ENCODE results near the gene AOC1. TPM values are rescaled to one million over a fixed set of nuclear protein-coding genes. Genes with fewer than 3 reads are reported as not detected.

The AOC1 gene
- total RNA-seq, 4 donors from 2014 or later = 0.26 to 0.55 (median 0.29) TPM; not detected in 1

DNA sequence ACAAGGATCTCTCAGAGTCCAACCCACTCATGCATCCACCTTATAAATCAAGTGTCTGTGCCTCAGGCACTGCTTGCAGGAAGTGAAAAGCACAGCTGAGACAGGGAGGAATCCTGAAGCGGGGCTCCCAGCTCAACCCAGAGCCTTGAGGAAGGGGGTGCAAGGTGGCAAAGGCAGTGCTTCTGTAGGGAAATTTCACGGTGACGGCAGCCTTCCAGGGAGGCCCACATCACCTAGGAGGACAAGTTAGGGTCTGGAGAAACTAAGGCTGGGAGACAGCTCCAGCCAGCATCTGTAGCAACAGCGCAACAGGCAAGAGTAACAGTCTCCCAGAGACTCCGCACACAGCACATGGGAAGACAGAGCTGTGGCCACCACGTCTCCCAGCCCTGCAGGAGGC, 2.7 kb downstream of the AOC1 start:
- H3K4me3 ChIP-seq = no peak overlapping the region
- H3K9me3 ChIP-seq = no peaks in the 10 kb centered on the region
- H3K36me3 ChIP-seq = no peaks in the 10 kb centered on the region
- no peaks in the 10 kb centered on the region for H3K4me1 ChIP-seq
- no peak for DNase-seq
- no peaks in the 10 kb centered on the region for H3K27me3 ChIP-seq
- intact Hi-C loops (cut with DNase I; ENCODE audit: low total_unique reads) = no loop called here
- H3K27ac ChIP-seq = no peak overlapping the region
- TF ChIP-seq POLR2A (IDR thresholded peaks at IDR 0.05) = no peak
- TF ChIP-seq, protein P1, sequence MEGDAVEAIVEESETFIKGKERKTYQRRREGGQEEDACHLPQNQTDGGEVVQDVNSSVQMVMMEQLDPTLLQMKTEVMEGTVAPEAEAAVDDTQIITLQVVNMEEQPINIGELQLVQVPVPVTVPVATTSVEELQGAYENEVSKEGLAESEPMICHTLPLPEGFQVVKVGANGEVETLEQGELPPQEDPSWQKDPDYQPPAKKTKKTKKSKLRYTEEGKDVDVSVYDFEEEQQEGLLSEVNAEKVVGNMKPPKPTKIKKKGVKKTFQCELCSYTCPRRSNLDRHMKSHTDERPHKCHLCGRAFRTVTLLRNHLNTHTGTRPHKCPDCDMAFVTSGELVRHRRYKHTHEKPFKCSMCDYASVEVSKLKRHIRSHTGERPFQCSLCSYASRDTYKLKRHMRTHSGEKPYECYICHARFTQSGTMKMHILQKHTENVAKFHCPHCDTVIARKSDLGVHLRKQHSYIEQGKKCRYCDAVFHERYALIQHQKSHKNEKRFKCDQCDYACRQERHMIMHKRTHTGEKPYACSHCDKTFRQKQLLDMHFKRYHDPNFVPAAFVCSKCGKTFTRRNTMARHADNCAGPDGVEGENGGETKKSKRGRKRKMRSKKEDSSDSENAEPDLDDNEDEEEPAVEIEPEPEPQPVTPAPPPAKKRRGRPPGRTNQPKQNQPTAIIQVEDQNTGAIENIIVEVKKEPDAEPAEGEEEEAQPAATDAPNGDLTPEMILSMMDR (IDR thresholded peaks at IDR 0.05) = no peak

DNA sequence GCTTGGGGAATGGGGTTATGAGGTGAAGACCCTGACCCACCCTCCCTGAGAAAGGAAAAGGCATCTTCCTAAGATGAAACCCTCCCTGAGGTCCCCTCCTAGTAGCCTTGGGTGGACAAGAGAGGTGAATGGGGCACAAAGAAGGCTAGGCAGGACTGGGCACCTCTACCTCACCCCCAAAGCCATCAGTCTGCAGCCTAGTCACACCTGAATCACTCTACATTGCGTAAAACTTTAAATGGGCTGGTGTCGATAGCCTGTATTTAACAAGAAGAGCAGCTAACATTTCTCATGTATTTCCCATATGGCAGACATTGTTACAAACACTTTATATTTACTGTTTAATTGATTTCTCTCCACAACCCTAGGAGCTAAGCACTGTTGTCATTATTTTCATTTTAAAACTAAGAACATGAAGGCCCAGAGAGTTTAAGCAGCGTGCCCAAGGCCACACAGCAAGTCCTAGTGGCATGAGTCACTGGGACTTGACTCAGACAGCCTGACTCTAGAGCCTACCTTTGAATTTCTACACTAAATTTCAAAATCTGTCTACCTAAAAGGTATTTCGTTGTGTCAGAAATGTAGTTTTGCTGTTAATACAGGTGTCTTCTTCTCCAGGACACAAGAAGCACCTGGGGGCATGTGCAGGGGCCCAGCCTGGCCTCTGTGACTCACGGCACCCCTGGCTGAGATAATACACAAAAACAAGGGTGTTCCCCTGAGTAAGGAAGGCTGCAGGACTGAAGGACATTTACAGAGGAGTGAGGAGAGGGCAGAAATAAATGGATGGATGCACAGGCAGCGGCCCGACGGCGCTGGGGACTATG, 3.4 kb downstream of the AOC1 start:
- Histone ChIP-seq H3K4me3 (no peak overlapping the region), H3K4me1 (no peaks in the 10 kb centered on the region), H3K27me3 (no peaks in the 10 kb centered on the region), H3K36me3 (no peaks in the 10 kb centered on the region), H3K9me3 (no peaks in the 10 kb centered on the region), H3K27ac (no peak overlapping the region)
- intact Hi-C loops (cut with DNase I; ENCODE audit: low total_unique reads) = no loop called here
- no peak for DNase-seq
- TF ChIP-seq, protein P1 (IDR thresholded peaks at IDR 0.05) = no peak
- no peak for TF ChIP-seq POLR2A (IDR thresholded peaks at IDR 0.05)

DNA sequence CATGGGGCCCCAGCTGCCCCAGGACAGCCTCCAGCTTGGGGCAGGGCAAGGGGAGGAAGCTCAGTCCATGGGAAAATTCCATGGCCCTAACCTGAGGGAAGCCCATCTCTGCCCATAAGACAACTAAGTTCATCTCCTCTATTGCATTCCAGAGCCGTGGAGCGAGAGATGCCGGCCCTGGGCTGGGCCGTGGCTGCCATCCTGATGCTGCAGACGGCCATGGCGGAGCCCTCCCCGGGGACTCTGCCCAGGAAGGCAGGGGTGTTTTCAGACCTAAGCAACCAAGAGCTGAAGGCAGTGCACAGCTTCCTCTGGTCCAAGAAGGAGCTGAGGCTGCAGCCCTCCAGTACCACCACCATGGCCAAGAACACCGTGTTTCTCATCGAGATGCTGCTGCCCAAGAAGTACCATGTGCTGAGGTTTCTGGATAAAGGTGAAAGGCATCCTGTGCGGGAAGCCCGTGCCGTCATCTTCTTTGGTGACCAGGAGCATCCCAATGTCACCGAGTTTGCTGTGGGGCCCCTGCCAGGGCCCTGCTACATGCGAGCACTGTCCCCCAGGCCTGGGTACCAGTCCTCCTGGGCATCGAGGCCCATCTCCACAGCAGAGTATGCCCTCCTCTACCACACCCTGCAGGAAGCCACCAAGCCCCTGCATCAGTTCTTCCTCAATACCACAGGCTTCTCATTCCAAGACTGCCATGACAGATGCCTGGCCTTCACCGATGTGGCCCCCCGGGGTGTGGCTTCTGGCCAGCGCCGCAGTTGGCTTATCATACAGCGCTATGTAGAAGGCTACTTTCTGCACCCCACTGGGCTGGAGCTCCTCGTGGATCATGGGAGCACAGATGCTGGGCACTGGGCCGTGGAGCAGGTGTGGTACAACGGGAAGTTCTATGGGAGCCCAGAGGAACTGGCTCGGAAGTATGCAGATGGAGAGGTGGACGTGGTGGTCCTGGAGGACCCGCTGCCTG, 4.3 kb downstream of the AOC1 start:
- no peaks in the 10 kb centered on the region for H3K9me3 ChIP-seq
- no peak for DNase-seq
- TF ChIP-seq POLR2A (IDR thresholded peaks at IDR 0.05) = no peak
- TF ChIP-seq, protein P1 (IDR thresholded peaks at IDR 0.05) = no peak
- no peak overlapping the region for H3K4me3 ChIP-seq
- intact Hi-C loops (cut with DNase I; ENCODE audit: low total_unique reads) = no loop called here
- H3K4me1 ChIP-seq = no peaks in the 10 kb centered on the region
- no peaks in the 10 kb centered on the region for H3K36me3 ChIP-seq
- no peak overlapping the region for H3K27ac ChIP-seq
- H3K27me3 ChIP-seq = no peaks in the 10 kb centered on the region

DNA sequence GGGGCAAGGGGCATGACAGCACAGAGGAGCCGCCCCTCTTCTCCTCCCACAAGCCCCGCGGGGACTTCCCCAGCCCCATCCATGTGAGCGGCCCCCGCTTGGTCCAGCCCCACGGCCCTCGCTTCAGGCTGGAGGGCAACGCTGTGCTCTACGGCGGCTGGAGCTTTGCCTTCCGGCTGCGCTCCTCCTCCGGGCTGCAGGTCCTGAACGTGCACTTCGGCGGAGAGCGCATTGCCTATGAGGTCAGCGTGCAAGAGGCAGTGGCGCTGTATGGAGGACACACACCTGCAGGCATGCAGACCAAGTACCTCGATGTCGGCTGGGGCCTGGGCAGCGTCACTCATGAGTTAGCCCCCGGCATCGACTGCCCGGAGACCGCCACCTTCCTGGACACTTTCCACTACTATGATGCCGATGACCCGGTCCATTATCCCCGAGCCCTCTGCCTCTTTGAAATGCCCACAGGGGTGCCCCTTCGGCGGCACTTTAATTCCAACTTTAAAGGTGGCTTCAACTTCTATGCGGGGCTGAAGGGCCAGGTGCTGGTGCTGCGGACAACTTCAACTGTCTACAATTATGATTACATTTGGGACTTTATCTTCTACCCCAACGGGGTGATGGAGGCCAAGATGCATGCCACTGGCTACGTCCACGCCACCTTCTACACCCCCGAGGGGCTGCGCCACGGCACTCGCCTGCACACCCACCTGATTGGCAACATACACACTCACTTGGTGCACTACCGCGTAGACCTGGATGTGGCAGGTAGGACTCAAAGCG, 5.1 kb downstream of the AOC1 start:
- Histone ChIP-seq H3K4me1 (no peaks in the 10 kb centered on the region), H3K27me3 (no peaks in the 10 kb centered on the region), H3K36me3 (no peaks in the 10 kb centered on the region), H3K4me3 (no peak overlapping the region), H3K27ac (no peak overlapping the region), H3K9me3 (no peaks in the 10 kb centered on the region)
- no peak for DNase-seq
- intact Hi-C loops (cut with DNase I; ENCODE audit: low total_unique reads) = no loop called here
- TF ChIP-seq, protein P1 (IDR thresholded peaks at IDR 0.05) = no peak
- no peak for TF ChIP-seq POLR2A (IDR thresholded peaks at IDR 0.05)
